Measurements from ENCODE around the gene UNC13C. TPM values are rescaled to one million over a fixed set of nuclear protein-coding genes. Genes with fewer than 3 reads are reported as not detected.

UNC13C gene
- total RNA-seq, 4 donors from 2014 or later, result 0.17 to 0.44 TPM; not detected in 2

- TF ChIP-seq, protein P1, sequence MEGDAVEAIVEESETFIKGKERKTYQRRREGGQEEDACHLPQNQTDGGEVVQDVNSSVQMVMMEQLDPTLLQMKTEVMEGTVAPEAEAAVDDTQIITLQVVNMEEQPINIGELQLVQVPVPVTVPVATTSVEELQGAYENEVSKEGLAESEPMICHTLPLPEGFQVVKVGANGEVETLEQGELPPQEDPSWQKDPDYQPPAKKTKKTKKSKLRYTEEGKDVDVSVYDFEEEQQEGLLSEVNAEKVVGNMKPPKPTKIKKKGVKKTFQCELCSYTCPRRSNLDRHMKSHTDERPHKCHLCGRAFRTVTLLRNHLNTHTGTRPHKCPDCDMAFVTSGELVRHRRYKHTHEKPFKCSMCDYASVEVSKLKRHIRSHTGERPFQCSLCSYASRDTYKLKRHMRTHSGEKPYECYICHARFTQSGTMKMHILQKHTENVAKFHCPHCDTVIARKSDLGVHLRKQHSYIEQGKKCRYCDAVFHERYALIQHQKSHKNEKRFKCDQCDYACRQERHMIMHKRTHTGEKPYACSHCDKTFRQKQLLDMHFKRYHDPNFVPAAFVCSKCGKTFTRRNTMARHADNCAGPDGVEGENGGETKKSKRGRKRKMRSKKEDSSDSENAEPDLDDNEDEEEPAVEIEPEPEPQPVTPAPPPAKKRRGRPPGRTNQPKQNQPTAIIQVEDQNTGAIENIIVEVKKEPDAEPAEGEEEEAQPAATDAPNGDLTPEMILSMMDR (IDR thresholded peaks at IDR 0.05; ENCODE audit: low read depth), result no peak
Observed at GRCh38 chr15:54582863-54583643, 604.8 kb downstream of the UNC13C start.

DNA sequence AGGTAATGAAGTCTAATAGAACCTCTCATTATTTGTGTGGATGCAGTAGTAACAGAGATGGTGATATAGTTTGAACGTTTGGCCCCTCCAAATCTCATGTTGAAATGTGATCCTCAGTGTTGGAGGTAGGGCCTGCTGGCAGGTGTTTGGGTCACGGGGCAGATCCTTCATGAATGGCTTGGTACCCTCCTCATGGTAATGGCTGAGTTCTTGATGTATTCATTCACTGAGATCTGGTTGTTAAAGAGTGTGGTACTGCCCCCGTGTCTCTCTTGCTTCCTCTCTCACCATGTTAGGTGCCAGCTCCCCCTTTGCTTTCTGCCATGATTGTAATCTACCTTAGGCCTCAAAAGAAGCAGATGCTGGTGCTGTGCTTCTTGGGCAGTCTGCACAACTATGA is 606.8 kb downstream of the UNC13C start:
- TF ChIP-seq, protein P1 (IDR thresholded peaks at IDR 0.05; ENCODE audit: low read depth), result no peak

DNA sequence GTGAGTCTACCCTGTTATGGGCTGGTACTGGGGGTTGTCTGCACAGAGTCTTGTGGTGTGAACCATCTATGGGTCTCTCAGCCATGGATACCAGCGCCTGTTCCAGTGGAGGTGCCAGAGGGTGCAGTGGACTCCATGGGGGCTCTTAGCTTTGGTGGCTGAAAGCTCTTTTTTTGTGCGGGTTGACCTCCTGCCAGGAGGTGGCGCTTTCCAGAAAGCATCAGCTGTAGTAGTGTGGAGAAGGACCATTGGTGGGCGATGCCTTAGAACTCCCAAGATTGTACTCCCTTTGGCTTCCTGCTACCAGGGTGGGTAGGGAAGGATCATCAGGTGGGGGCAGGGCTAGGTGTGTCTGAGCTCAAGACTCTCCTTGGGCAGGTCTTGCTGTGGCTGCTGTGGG is 615.9 kb downstream of the UNC13C start:
- TF ChIP-seq, protein P1 (IDR thresholded peaks at IDR 0.05; ENCODE audit: low read depth), result no peak

DNA sequence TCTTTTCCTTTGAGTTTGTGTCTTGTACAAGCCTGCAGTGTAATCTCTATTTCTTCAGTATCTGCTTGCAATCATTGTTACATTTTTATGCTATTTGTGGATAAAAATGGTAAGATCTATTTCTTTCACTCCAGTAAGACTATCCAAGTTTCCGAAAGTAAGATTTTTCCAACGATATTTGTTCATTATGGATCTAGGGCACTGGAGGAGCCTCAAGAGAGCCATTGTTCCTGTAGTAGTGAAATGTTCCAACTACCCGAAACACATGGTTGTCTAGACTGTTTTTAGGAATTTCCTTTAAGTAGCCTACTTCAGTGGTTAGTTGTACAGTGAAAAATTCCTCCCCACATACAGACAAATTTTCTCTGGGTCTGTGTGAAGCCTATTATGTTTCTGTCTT is 621.1 kb downstream of the UNC13C start:
- TF ChIP-seq, protein P1 (IDR thresholded peaks at IDR 0.05; ENCODE audit: low read depth), result no peak

GRCh38 chr15:54605043-54605442 is 626.8 kb downstream of the UNC13C start:
- TF ChIP-seq, protein P1 (IDR thresholded peaks at IDR 0.05; ENCODE audit: low read depth), result no peak

DNA sequence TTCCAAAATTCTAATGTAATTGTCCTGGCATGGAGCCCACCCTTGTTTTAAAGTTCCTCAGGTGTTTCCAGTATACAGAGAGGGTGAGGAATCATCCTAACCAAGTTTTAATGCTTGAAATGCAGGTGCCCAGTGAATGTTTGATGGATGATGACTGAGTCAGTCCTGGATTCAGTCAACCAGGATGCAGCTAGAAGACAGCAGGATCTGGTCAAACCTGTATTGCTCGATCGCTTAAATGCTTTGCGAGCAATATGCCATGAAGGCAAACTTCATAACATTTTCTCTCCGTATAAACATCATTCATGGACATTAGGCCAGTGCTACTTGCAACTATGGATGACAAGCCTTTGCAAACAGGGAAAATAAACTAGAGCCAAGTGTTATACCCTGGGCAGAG is 627.3 kb downstream of the UNC13C start:
- TF ChIP-seq, protein P1 (IDR thresholded peaks at IDR 0.05; ENCODE audit: low read depth), result no peak

DNA sequence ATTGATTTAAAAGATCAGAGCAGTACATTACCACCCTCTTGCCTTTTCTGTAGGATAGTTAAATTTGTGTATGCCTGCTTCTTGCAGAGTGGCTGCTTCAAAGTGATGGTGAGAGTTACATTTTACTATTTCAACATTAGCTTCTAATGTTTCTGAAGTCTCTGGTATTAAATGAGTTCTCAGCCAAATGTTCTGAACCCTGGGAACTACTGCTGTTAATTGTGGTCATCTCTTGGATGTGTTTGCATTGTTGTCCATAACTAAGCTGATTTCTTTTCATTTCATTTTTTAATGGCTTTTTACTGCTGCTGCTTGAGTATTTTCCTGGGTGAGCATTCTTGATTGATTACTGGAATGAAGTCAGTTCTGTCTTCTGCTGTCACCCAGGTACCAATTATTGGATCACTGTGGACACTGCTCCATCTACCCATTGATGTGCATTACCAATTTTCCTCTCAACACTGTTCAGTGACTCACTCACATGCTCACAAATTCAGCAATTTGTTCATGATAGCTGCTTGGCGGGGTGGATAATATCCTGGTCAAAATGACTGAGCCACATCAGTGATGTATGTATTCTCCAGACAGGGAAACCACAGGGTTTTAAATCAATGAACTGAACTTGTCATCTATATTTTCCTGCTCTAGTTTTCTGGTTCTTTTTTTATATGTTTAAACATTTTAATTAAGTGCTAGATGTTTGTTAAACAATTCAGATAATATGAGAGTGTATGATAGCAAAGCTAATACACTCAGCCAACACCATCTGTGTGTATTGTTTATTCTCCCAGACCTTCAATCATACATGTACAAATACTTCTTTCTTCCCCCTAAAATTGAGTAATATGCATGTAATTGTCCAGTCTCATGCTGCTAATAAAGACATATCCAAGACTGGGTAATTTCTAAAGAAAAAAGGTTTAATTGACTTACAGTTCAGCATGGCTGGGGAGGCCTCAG is 630.9 kb downstream of the UNC13C start:
- TF ChIP-seq, protein P1 (IDR thresholded peaks at IDR 0.05; ENCODE audit: low read depth), result no peak
